MM.1S (cell line): ENCODE data around the gene RNF152.

ENCODE experiments used
- CTCF ChIP-seq: fragments of 300-600 bp; sonication (generic); IDR thresholded peaks from 2 replicates; pipeline ENCODE4 v1.5.1; 2016; ENCODE audit warnings: antibody characterized with exemption, low read length, mixed read lengths
- EZH2 ChIP-seq: fragments of 300-600 bp; sonication (generic); optimal IDR thresholded peaks from 2 replicates; pipeline ENCODE3; 2017; ENCODE audit warnings: low read depth, mild to moderate bottlenecking, antibody characterized with exemption, low read length, mixed read lengths

GRCh38 chr18:61882296-61883004 is 10.4 kb downstream of the RNF152 start:
- TF ChIP-seq CTCF, result no peak
- TF ChIP-seq EZH2, result no peak
